GM23248 (cell line): ENCODE data around the gene EEF2K. TPM values are rescaled to one million over a fixed set of nuclear protein-coding genes. Genes with fewer than 3 reads are reported as not detected.

Experiments used
- DNase-seq: peaks from one replicate; pipeline ENCODE4 v3.0.0-alpha.2; 2015
- H2AFZ ChIP-seq: fragments of 200-600 bp; sonication (generic); 2 replicates; pipeline ENCODE4 v1.6.1; 2016; ENCODE audit warnings: antibody characterized with exemption
- H3F3A ChIP-seq: fragments of 200-600 bp; sonication (generic); 2 replicates; pipeline ENCODE4 v1.6.1; 2016; ENCODE audit warnings: mild to moderate bottlenecking, antibody characterized with exemption, mixed run types; ENCODE audit not compliant: insufficient read depth
- H3K27ac ChIP-seq: fragments of 200-600 bp; sonication (generic); 2 replicates; pipeline ENCODE4 v1.5.1; 2016; ENCODE audit warnings: mild to moderate bottlenecking
- H3K27me3 ChIP-seq: fragments of 200-600 bp; sonication (generic); replicated peaks from 2 replicates; pipeline ENCODE4 v1.6.1; 2016; ENCODE audit warnings: mild to moderate bottlenecking; ENCODE audit not compliant: insufficient read depth
- H3K36me3 ChIP-seq: fragments of 200-600 bp; sonication (generic); 2 replicates; pipeline ENCODE4 v1.6.1; 2016; ENCODE audit warnings: low read depth, mild to moderate bottlenecking
- H3K4me1 ChIP-seq: fragments of 200-600 bp; sonication (generic); 2 replicates; pipeline ENCODE4 v1.6.1; 2016; ENCODE audit warnings: mild to moderate bottlenecking; ENCODE audit not compliant: insufficient read depth
- H3K4me2 ChIP-seq: fragments of 200-600 bp; sonication (generic); one replicate; pipeline ENCODE4 v1.6.1; 2016; ENCODE audit warnings: mild to moderate bottlenecking; ENCODE audit not compliant: unreplicated experiment
- H3K4me3 ChIP-seq: fragments of 200-600 bp; sonication (generic); 2 replicates; pipeline ENCODE4 v1.5.1; 2016; ENCODE audit warnings: mild to moderate bottlenecking
- H3K79me2 ChIP-seq: fragments of 200-600 bp; sonication (generic); 2 replicates; pipeline ENCODE4 v1.6.1; 2016; ENCODE audit warnings: mild to moderate bottlenecking; ENCODE audit not compliant: insufficient read depth
- H3K9ac ChIP-seq: fragments of 200-600 bp; sonication (generic); 2 replicates; pipeline ENCODE4 v1.6.1; 2016; ENCODE audit warnings: mild to moderate bottlenecking
- H3K9me2 ChIP-seq: fragments of 200-600 bp; sonication (generic); 2 replicates; pipeline ENCODE4 v1.6.1; 2016; ENCODE audit warnings: mixed run types, mild to moderate bottlenecking, moderate library complexity; ENCODE audit not compliant: insufficient read depth
- H3K9me3 ChIP-seq: fragments of 200-600 bp; sonication (generic); one replicate; pipeline ENCODE4 v1.6.1; 2017; ENCODE audit warnings: low read depth
- H4K20me1 ChIP-seq: fragments of 200-600 bp; sonication (generic); 2 replicates; pipeline ENCODE4 v1.6.0; 2016; ENCODE audit not compliant: insufficient read depth
- EZH2 ChIP-seq: fragments of 200-600 bp; sonication (generic); IDR thresholded peaks from 2 replicates; pipeline ENCODE4 v1.6.1; 2018; ENCODE audit warnings: antibody characterized with exemption, mild to moderate bottlenecking; ENCODE audit not compliant: insufficient read depth, poor library complexity, severe bottlenecking
- EZH2phosphoT487 ChIP-seq: fragments of 200-600 bp; sonication (generic); IDR thresholded peaks from 2 replicates; pipeline ENCODE4 v1.6.1; 2018; ENCODE audit warnings: antibody characterized with exemption, moderate library complexity, mild to moderate bottlenecking, low read depth; ENCODE audit not compliant: insufficient read depth
- WGBS, 2 experiments: methylation state at CpG; one replicate each; pipeline ENCODE4 v1.1.6; 2015 to 2017; ENCODE audit warnings: low lambda C conversion rate in 2 of 2, low coverage in 1 of 2; ENCODE audit errors: missing lambda C conversion rate in 2 of 2; 5-methylcytosine and 5-hydroxymethylcytosine counted together
- in situ Hi-C: fragments of 300-500 bp; cut with MboI; formaldehyde crosslinking; loops from 2 replicates; pipeline ENCODE4 v1.15.0; 2020
- polyA plus RNA-seq: library from polyadenylated mRNA; unstranded; fragments of >200 nt; fragmentation: Nextera tagmentation; extraction: Ambion mirVana; gene quantifications from 2 replicates; pipeline ENCODE4 v1.2.1, GENCODE V29; 2016
- total RNA-seq: library from RNA; depleted of rRNA; stranded (reverse); fragments of >200 nt; shearing (Covaris generic); gene quantifications from 2 replicates; pipeline ENCODE4 v1.2.3, GENCODE V29; 2014

The EEF2K gene
- total and polyA plus RNA-seq, 2 experiments from 2014 or later, result 8.7 to 16.6 TPM

GRCh38 chr16:22308824-22309520, 102.9 kb downstream of the EEF2K start:
- no peaks in the 10 kb centered on the region for H3K9me3 ChIP-seq
- H3K9ac ChIP-seq, result no peak overlapping the region
- no peaks in the 10 kb centered on the region for H3K9me2 ChIP-seq
- in situ Hi-C loops, result loop anchor here (25.0 kb wide), 1 partner anchor 1122 kb away; no protein-coding TSS in a partner anchor
- H3K79me2 ChIP-seq, result peaks cover 4% of the 10 kb centered on the region; the same call in 1 of the 2 replicates
- TF ChIP-seq EZH2phosphoT487 (no peak), EZH2 (no peak)
- H2AFZ ChIP-seq, result no peak overlapping the region
- DNase-seq, result no peak
- no peak overlapping the region for H3K27ac ChIP-seq
- 95 to 96% methylated on average over 24 of the region's 24 CpGs for WGBS, 2 experiments
- H3K4me1 ChIP-seq, result no peaks in the 10 kb centered on the region
- H3K36me3 ChIP-seq, result no peaks in the 10 kb centered on the region; the same call in 1 of the 2 replicates
- H4K20me1 ChIP-seq, result no peaks in the 10 kb centered on the region
- no peak overlapping the region for H3K4me3 ChIP-seq
- H3K4me2 ChIP-seq, result no peak overlapping the region
- no peaks in the 10 kb centered on the region for H3K27me3 ChIP-seq
- H3F3A ChIP-seq, result no peaks in the 10 kb centered on the region

GRCh38 chr16:22311520-22311919, 105.4 kb downstream of the EEF2K start:
- Histone ChIP-seq H4K20me1 (no peaks in the 10 kb centered on the region), H3K9me3 (no peaks in the 10 kb centered on the region), H2AFZ (no peak overlapping the region), H3K9me2 (no peaks in the 10 kb centered on the region), H3K27me3 (no peaks in the 10 kb centered on the region), H3K4me1 (no peaks in the 10 kb centered on the region), H3K4me3 (no peak overlapping the region), H3K4me2 (no peak overlapping the region), H3K36me3 (no peaks in the 10 kb centered on the region; the same call in 1 of the 2 replicates), H3K27ac (no peak overlapping the region), H3F3A (no peaks in the 10 kb centered on the region), H3K79me2 (no peaks in the 10 kb centered on the region), H3K9ac (no peak overlapping the region)
- no peak for DNase-seq
- TF ChIP-seq EZH2, result no peak
- no peak for TF ChIP-seq EZH2phosphoT487
- WGBS, 2 experiments, result 97 to 99% methylated on average over 4 of the region's 4 CpGs
- in situ Hi-C loops, result loop anchor here (25.0 kb wide), 1 partner anchor 1124 kb away; no protein-coding TSS in a partner anchor

GRCh38 chr16:22312897-22313781, 107.1 kb downstream of the EEF2K start:
- in situ Hi-C loops, result loop anchor here (25.0 kb wide), 1 partner anchor 1126 kb away; no protein-coding TSS in a partner anchor

GRCh38 chr16:22313876-22314470, 107.9 kb downstream of the EEF2K start:
- no peak for DNase-seq
- H3K9ac ChIP-seq, result no peak overlapping the region
- H3K9me2 ChIP-seq, result no peaks in the 10 kb centered on the region
- H3K4me1 ChIP-seq, result no peaks in the 10 kb centered on the region
- no peak overlapping the region for H3K4me2 ChIP-seq
- no peaks in the 10 kb centered on the region for H3K9me3 ChIP-seq
- in situ Hi-C loops, result loop anchor here (25.0 kb wide), 1 partner anchor 1127 kb away; no protein-coding TSS in a partner anchor
- no peaks in the 10 kb centered on the region for H3K79me2 ChIP-seq
- no peaks in the 10 kb centered on the region for H3F3A ChIP-seq
- TF ChIP-seq EZH2phosphoT487 (no peak), EZH2 (no peak)
- H3K27me3 ChIP-seq, result no peaks in the 10 kb centered on the region
- no peak overlapping the region for H2AFZ ChIP-seq
- no peaks in the 10 kb centered on the region; the same call in 1 of the 2 replicates for H3K36me3 ChIP-seq
- H4K20me1 ChIP-seq, result no peaks in the 10 kb centered on the region
- no peak overlapping the region for H3K27ac ChIP-seq
- H3K4me3 ChIP-seq, result no peak overlapping the region
- 93% methylated on average over 9 to 10 of the region's 10 CpGs for WGBS, 2 experiments

More at GRCh38 chr16:22312897-22313781, 107.1 kb downstream of the EEF2K start:
- no peak overlapping the region for H3K27ac ChIP-seq
- H2AFZ ChIP-seq, result no peak overlapping the region
- WGBS, 2 experiments, result 93% methylated on average over 19 to 21 of the region's 23 CpGs
- H3K79me2 ChIP-seq, result no peaks in the 10 kb centered on the region
- no peaks in the 10 kb centered on the region for H4K20me1 ChIP-seq
- no peak overlapping the region for H3K4me3 ChIP-seq
- H3K9me3 ChIP-seq, result no peaks in the 10 kb centered on the region
- H3K9ac ChIP-seq, result no peak overlapping the region
- no peaks in the 10 kb centered on the region for H3F3A ChIP-seq
- no peaks in the 10 kb centered on the region for H3K27me3 ChIP-seq
- no peak for DNase-seq
- no peaks in the 10 kb centered on the region; the same call in 1 of the 2 replicates for H3K36me3 ChIP-seq
- H3K9me2 ChIP-seq, result no peaks in the 10 kb centered on the region
- no peak for TF ChIP-seq EZH2
- no peak for TF ChIP-seq EZH2phosphoT487
- no peak overlapping the region for H3K4me2 ChIP-seq
- H3K4me1 ChIP-seq, result no peaks in the 10 kb centered on the region
